ENCODE data around the gene EWSR1.

- TF ChIP-seq CTCF (IDR thresholded peaks at IDR 0.05), result no peak
- no peak for TF ChIP-seq EZH2 (IDR thresholded peaks at IDR 0.05)
These were observed 52.5 kb downstream of the EWSR1 start for GRCh38 chr22:29320546-29320945.
